MM.1S (cell line): ENCODE measurements around the gene SNRPA1.
"Not testable (repeated sequence)": the region's sequence is repeated elsewhere in the genome, so short reads cannot be mapped to it uniquely, and the experiment has no call there.

ENCODE experiments used
- DNase-seq: peaks from one replicate; pipeline ENCODE4 v3.0.0-alpha.2; 2015
- H2AFZ ChIP-seq: fragments of 300-600 bp; sonication (generic); 2 replicates; pipeline ENCODE4 v1.6.0; 2016; ENCODE audit warnings: antibody characterized with exemption, low read length
- H3F3A ChIP-seq: fragments of 300-600 bp; sonication (generic); 2 replicates; pipeline ENCODE4 v1.6.1; 2016; ENCODE audit warnings: mild to moderate bottlenecking, antibody characterized with exemption, low read length, moderate library complexity, mixed read lengths; ENCODE audit not compliant: insufficient read depth
- H3K27ac ChIP-seq: fragments of 300-600 bp; sonication (generic); 2 replicates; pipeline ENCODE4 v1.5.1; 2016; ENCODE audit warnings: mild to moderate bottlenecking, low read length
- H3K27me3 ChIP-seq: fragments of 300-600 bp; sonication (generic); replicated peaks from 2 replicates; pipeline ENCODE4 v1.6.0; 2016; ENCODE audit warnings: low read length; ENCODE audit not compliant: insufficient read depth
- H3K36me3 ChIP-seq: fragments of 300-600 bp; sonication (generic); replicated peaks from 2 replicates; pipeline ENCODE4 v1.6.1; 2016; ENCODE audit warnings: mild to moderate bottlenecking, low read length, mixed read lengths; ENCODE audit not compliant: insufficient read depth
- H3K4me1 ChIP-seq: fragments of 300-600 bp; sonication (generic); 2 replicates; pipeline ENCODE4 v1.6.1; 2016; ENCODE audit warnings: low read length, mixed read lengths
- H3K4me2 ChIP-seq: fragments of 300-600 bp; sonication (generic); 2 replicates; pipeline ENCODE4 v1.6.0; 2016; ENCODE audit warnings: low read depth, low read length
- H3K4me3 ChIP-seq: fragments of 300-600 bp; sonication (generic); 2 replicates; pipeline ENCODE4 v1.5.1; 2016; ENCODE audit warnings: low read length, mixed read lengths
- H3K79me2 ChIP-seq: fragments of 300-600 bp; sonication (generic); 2 replicates; pipeline ENCODE4 v1.6.1; 2016; ENCODE audit warnings: mixed run types, low read length, mixed read lengths
- H3K9ac ChIP-seq: fragments of 300-600 bp; sonication (generic); 2 replicates; pipeline ENCODE4 v1.6.1; 2016; ENCODE audit warnings: low read length, mixed read lengths
- H3K9me2 ChIP-seq: fragments of 300-600 bp; sonication (generic); replicated peaks from 2 replicates; pipeline ENCODE4 v1.6.1; 2016; ENCODE audit warnings: mild to moderate bottlenecking, low read length, mixed read lengths; ENCODE audit not compliant: insufficient read depth
- H3K9me3 ChIP-seq: fragments of 300-600 bp; sonication (generic); replicated peaks from 2 replicates; pipeline ENCODE4 v1.6.1; 2016; ENCODE audit warnings: mild to moderate bottlenecking, low read length, mixed read lengths; ENCODE audit not compliant: insufficient read depth
- H4K20me1 ChIP-seq: fragments of 300-600 bp; sonication (generic); 2 replicates; pipeline ENCODE4 v1.6.1; 2016; ENCODE audit warnings: mild to moderate bottlenecking, low read length, moderate library complexity, mixed read lengths; ENCODE audit not compliant: insufficient read depth
- EZH2 ChIP-seq: fragments of 300-600 bp; sonication (generic); optimal IDR thresholded peaks from 2 replicates; pipeline ENCODE3; 2017; ENCODE audit warnings: low read depth, mild to moderate bottlenecking, antibody characterized with exemption, low read length, mixed read lengths
- EZH2phosphoT487 ChIP-seq: fragments of 300-600 bp; sonication (generic); IDR thresholded peaks from 2 replicates; pipeline ENCODE4 v1.6.1; 2018; ENCODE audit warnings: antibody characterized with exemption, low read length
- TF ChIP-seq, protein P1 (sequence below): fragments of 300-600 bp; sonication (generic); IDR thresholded peaks from 2 replicates; pipeline ENCODE4 v1.5.1; 2016; ENCODE audit warnings: antibody characterized with exemption, low read length, mixed read lengths

SNRPA1 gene

GRCh38 chr15:101288905-101289513, 6.0 kb downstream of the SNRPA1 start:
- no peaks in the 10 kb centered on the region for H3K27me3 ChIP-seq
- no peak overlapping the region for H2AFZ ChIP-seq
- TF ChIP-seq EZH2: no peak
- TF ChIP-seq, protein P1, sequence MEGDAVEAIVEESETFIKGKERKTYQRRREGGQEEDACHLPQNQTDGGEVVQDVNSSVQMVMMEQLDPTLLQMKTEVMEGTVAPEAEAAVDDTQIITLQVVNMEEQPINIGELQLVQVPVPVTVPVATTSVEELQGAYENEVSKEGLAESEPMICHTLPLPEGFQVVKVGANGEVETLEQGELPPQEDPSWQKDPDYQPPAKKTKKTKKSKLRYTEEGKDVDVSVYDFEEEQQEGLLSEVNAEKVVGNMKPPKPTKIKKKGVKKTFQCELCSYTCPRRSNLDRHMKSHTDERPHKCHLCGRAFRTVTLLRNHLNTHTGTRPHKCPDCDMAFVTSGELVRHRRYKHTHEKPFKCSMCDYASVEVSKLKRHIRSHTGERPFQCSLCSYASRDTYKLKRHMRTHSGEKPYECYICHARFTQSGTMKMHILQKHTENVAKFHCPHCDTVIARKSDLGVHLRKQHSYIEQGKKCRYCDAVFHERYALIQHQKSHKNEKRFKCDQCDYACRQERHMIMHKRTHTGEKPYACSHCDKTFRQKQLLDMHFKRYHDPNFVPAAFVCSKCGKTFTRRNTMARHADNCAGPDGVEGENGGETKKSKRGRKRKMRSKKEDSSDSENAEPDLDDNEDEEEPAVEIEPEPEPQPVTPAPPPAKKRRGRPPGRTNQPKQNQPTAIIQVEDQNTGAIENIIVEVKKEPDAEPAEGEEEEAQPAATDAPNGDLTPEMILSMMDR: peak; percentile 70
- H3K27ac ChIP-seq: no peak overlapping the region
- H3K9ac ChIP-seq: no peak overlapping the region
- peak; percentile 67 for DNase-seq
- no peaks in the 10 kb centered on the region for H3K9me2 ChIP-seq
- no peaks in the 10 kb centered on the region for H3K9me3 ChIP-seq
- H3K4me1 ChIP-seq: peaks cover 10% of the 10 kb centered on the region
- no peak overlapping the region for H3K4me2 ChIP-seq
- peaks cover 90% of the 10 kb centered on the region for H3K79me2 ChIP-seq
- peaks cover 40% of the 10 kb centered on the region for H3K36me3 ChIP-seq
- H3K4me3 ChIP-seq: no peak overlapping the region
- H4K20me1 ChIP-seq: peaks cover 35% of the 10 kb centered on the region
- H3F3A ChIP-seq: peaks cover 10% of the 10 kb centered on the region

GRCh38 chr15:101287342-101287741, 7.7 kb downstream of the SNRPA1 start:
- H2AFZ ChIP-seq, H3K4me1 ChIP-seq, DNase-seq, H3K27me3 ChIP-seq, H3K27ac ChIP-seq, H3K4me3 ChIP-seq, H3K9ac ChIP-seq, H3F3A ChIP-seq, H3K9me2 ChIP-seq, H3K9me3 ChIP-seq, H3K4me2 ChIP-seq: not testable (repeated sequence)
- Histone ChIP-seq H3K79me2 (peaks cover 82% of the 10 kb centered on the region), H3K36me3 (peaks cover 40% of the 10 kb centered on the region), H4K20me1 (peaks cover 22% of the 10 kb centered on the region)

DNA sequence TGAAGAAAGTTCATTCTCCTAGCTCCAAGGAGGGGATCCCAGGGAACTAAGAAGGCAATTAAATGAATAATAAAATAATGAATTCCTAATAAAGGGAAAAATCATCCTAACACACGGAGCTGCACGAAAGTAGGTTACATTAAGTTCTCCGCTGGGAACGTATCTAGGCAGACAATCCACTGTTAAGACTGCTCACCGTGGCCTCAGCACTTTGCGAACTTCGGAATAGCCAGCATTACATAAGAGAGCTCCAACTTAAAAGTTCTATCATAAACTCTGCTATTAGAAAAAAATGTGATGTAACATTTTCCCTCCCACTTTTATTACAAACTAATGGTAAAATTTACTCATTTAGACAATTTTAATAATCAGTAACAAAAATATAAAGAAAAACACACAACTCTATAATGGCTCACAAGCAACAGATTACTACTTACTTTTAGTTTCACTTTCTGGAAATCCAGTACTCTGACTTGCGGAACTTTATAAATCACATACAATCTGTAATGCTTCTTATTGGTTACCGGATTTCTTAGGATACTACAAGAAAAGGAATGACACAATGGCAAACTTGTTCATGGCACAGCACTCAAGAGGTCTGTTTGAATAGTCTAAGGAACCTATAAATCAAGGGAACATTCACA, 8.5 kb downstream of the SNRPA1 start:
- no peak overlapping the region for H3K27ac ChIP-seq
- TF ChIP-seq, protein P1: no peak
- no peak for TF ChIP-seq EZH2phosphoT487
- no peak for TF ChIP-seq EZH2
- H3K79me2 ChIP-seq: peaks cover 75% of the 10 kb centered on the region

GRCh38 chr15:101283931-101284330, 11.1 kb downstream of the SNRPA1 start:
- H3F3A ChIP-seq: peaks cover 5% of the 10 kb centered on the region
- H3K27ac ChIP-seq: no peak overlapping the region
- no peak for DNase-seq
- H4K20me1 ChIP-seq: peaks cover 11% of the 10 kb centered on the region; the same call in 1 of the 2 replicates
- H2AFZ ChIP-seq: no peak overlapping the region
- TF ChIP-seq EZH2: no peak
- TF ChIP-seq, protein P1: no peak
- TF ChIP-seq EZH2phosphoT487: no peak
- H3K79me2 ChIP-seq: peaks cover 48% of the 10 kb centered on the region
- no peaks in the 10 kb centered on the region for H3K27me3 ChIP-seq
- H3K9me2 ChIP-seq: no peaks in the 10 kb centered on the region
- no peaks in the 10 kb centered on the region for H3K9me3 ChIP-seq
- no peak overlapping the region for H3K9ac ChIP-seq
- H3K4me2 ChIP-seq: no peak overlapping the region
- no peaks in the 10 kb centered on the region for H3K4me1 ChIP-seq
- H3K4me3 ChIP-seq: no peak overlapping the region
- peaks cover 35% of the 10 kb centered on the region for H3K36me3 ChIP-seq

More for the DNA sequence above, 8.5 kb downstream of the SNRPA1 start:
- DNase-seq: no peak
- Histone ChIP-seq H3F3A (no peaks in the 10 kb centered on the region; the same call in 1 of the 2 replicates), H3K36me3 (peaks cover 41% of the 10 kb centered on the region), H3K4me2 (no peak overlapping the region), H3K9me2 (no peaks in the 10 kb centered on the region), H3K4me3 (no peak overlapping the region), H3K9ac (no peak overlapping the region), H2AFZ (no peak overlapping the region), H4K20me1 (peaks cover 15% of the 10 kb centered on the region), H3K4me1 (no peaks in the 10 kb centered on the region), H3K27me3 (no peaks in the 10 kb centered on the region), H3K9me3 (no peaks in the 10 kb centered on the region)
